ENCODE results near the gene CTAGE9. TPM values are rescaled to one million over a fixed set of nuclear protein-coding genes. Genes with fewer than 3 reads are reported as not detected.

The CTAGE9 gene
- total RNA-seq, 3 donors from 2014 or later = 0.16 TPM; not detected in 2

DNA sequence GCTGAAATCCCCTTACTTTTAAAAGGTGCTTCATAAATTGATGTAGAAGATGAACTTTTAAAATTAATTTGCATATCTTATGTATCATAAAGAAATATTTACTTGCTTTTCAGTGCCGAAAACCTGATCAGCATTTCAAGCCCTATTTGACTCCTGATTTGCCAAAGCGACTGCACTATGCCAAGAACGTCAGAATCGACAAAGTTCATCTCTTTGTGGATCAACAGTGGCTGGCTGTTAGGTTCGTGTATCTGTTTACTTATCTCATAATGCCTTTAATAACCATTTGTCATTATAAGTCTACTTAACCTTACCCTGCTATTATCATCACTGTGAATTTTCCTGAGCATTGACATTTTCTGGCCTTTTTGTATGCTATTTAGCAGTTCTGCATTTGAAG is 17.4 kb downstream of the CTAGE9 start:
- H3K27ac ChIP-seq = no peak overlapping the region
- intact Hi-C loops (cut with DNase I; ENCODE audit: low total_unique reads) = no loop called here
- no peaks in the 10 kb centered on the region for H3K36me3 ChIP-seq
- no peaks in the 10 kb centered on the region for H3K9me3 ChIP-seq
- no peak for TF ChIP-seq POLR2A (IDR thresholded peaks at IDR 0.05)
- TF ChIP-seq, protein P1, sequence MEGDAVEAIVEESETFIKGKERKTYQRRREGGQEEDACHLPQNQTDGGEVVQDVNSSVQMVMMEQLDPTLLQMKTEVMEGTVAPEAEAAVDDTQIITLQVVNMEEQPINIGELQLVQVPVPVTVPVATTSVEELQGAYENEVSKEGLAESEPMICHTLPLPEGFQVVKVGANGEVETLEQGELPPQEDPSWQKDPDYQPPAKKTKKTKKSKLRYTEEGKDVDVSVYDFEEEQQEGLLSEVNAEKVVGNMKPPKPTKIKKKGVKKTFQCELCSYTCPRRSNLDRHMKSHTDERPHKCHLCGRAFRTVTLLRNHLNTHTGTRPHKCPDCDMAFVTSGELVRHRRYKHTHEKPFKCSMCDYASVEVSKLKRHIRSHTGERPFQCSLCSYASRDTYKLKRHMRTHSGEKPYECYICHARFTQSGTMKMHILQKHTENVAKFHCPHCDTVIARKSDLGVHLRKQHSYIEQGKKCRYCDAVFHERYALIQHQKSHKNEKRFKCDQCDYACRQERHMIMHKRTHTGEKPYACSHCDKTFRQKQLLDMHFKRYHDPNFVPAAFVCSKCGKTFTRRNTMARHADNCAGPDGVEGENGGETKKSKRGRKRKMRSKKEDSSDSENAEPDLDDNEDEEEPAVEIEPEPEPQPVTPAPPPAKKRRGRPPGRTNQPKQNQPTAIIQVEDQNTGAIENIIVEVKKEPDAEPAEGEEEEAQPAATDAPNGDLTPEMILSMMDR (IDR thresholded peaks at IDR 0.05) = no peak
- TF ChIP-seq POLR2AphosphoS5 (IDR thresholded peaks at IDR 0.05) = no peak
- no peak for DNase-seq (ENCODE audit: low spot score in 2 of 2)
- no peaks in the 10 kb centered on the region for H3K27me3 ChIP-seq
- no peaks in the 10 kb centered on the region for H3K4me1 ChIP-seq
- H3K4me3 ChIP-seq = no peak overlapping the region

DNA sequence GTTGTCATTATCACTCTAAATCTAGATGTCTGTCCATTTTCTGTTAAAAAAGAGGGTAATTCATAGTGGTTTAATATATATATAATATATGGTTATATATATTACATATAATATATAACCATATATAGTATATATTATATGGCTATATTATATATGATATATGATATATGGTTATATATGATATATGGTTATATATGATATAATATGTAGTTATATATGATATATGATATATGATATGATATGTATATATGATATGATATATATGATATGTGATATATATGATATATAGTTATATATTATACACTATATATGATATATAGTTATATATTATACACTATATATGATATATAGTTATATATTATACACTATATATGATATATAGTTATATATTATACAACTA is 18.2 kb downstream of the CTAGE9 start:
- Histone ChIP-seq H3K36me3 (no peaks in the 10 kb centered on the region), H3K4me3 (no peak overlapping the region), H3K27ac (no peak overlapping the region), H3K27me3 (no peaks in the 10 kb centered on the region), H3K4me1 (no peaks in the 10 kb centered on the region), H3K9me3 (no peaks in the 10 kb centered on the region)
- no peak for TF ChIP-seq POLR2A (IDR thresholded peaks at IDR 0.05)
- no peak for TF ChIP-seq POLR2AphosphoS5 (IDR thresholded peaks at IDR 0.05)
- TF ChIP-seq, protein P1 (IDR thresholded peaks at IDR 0.05) = no peak
- intact Hi-C loops (cut with DNase I; ENCODE audit: low total_unique reads) = no loop called here
- DNase-seq (ENCODE audit: low spot score in 2 of 2) = no peak

DNA sequence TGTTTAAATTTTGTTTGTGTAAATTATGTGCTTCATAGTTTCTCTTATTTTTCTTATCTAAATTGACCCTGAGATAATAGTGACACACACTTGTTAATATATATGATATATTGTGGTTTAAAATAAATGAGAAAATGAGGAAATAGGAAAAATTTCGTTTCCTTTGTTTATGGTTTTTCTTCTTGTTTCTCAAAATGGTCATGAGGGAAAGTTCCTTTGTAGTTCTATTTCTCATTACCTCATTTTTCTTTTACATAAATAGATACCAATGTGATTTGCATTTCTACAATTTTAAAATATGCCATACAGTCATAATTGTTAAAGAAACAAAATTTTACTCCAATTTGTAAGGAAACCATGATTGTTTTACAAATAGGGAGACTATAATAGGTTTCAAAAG is 18.8 kb downstream of the CTAGE9 start:
- TF ChIP-seq, protein P1 (IDR thresholded peaks at IDR 0.05) = no peak
- no peak for TF ChIP-seq POLR2AphosphoS5 (IDR thresholded peaks at IDR 0.05)
- TF ChIP-seq POLR2A (IDR thresholded peaks at IDR 0.05) = no peak
- H3K4me1 ChIP-seq = no peaks in the 10 kb centered on the region
- no peaks in the 10 kb centered on the region for H3K9me3 ChIP-seq
- intact Hi-C loops (cut with DNase I; ENCODE audit: low total_unique reads) = no loop called here
- no peak for DNase-seq (ENCODE audit: low spot score in 2 of 2)
- H3K36me3 ChIP-seq = no peaks in the 10 kb centered on the region
- no peak overlapping the region for H3K4me3 ChIP-seq
- no peaks in the 10 kb centered on the region for H3K27me3 ChIP-seq
- H3K27ac ChIP-seq = no peak overlapping the region

DNA sequence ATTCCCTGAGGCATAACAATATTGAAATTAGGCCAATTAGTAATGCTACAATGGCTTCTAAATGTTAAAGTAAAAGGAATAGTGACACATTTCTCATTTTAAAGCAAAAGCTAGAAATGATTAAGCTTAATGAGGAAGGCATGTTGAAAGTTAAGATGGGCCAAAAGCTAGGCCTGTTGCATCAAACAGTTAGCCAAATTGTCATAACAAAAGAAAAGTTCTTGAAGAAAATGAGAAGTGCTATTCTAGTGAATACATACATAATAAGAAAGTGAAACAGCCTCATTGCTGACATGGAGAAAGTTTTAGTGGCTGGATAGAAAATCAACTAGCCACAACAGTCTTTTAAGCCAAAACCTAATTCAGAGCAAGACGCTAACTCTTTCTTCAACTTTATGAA is 22.5 kb downstream of the CTAGE9 start:
- Histone ChIP-seq H3K27me3 (no peaks in the 10 kb centered on the region), H3K4me3 (no peak overlapping the region), H3K9me3 (no peaks in the 10 kb centered on the region), H3K36me3 (no peaks in the 10 kb centered on the region), H3K27ac (no peak overlapping the region), H3K4me1 (no peaks in the 10 kb centered on the region)
- intact Hi-C loops (cut with DNase I; ENCODE audit: low total_unique reads) = no loop called here
- no peak for DNase-seq (ENCODE audit: low spot score in 2 of 2)
- TF ChIP-seq, protein P1 (IDR thresholded peaks at IDR 0.05) = no peak
- TF ChIP-seq POLR2A (IDR thresholded peaks at IDR 0.05) (no peak), POLR2AphosphoS5 (IDR thresholded peaks at IDR 0.05) (no peak)

DNA sequence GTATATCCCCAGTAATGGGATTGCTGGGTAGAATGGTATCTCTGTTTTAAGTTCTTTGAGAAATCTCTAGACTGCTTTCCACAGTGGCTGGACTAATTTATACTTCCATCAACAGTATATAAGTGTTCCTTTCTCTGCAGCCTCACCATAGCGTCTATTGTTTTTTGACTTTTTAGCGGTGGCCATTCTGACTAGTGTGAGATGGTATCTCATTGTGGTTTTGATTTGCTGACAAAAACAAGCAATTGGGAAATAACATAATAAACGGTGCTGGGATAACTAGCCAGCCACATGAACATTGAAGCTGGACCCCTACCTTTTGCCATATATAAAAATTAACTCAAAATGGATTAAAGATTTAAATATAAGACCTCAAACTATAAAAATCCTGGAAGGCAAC is 23.8 kb downstream of the CTAGE9 start:
- no peak overlapping the region for H3K27ac ChIP-seq
- intact Hi-C loops (cut with DNase I; ENCODE audit: low total_unique reads) = no loop called here

More for the DNA sequence above, 23.8 kb downstream of the CTAGE9 start:
- DNase-seq (ENCODE audit: low spot score in 2 of 2) = no peak
- H3K36me3 ChIP-seq = no peaks in the 10 kb centered on the region
- H3K4me3 ChIP-seq = no peak overlapping the region
- no peaks in the 10 kb centered on the region for H3K9me3 ChIP-seq
- no peaks in the 10 kb centered on the region for H3K27me3 ChIP-seq
- H3K4me1 ChIP-seq = no peaks in the 10 kb centered on the region
- TF ChIP-seq POLR2A (IDR thresholded peaks at IDR 0.05) (no peak), POLR2AphosphoS5 (IDR thresholded peaks at IDR 0.05) (no peak)
- TF ChIP-seq, protein P1 (IDR thresholded peaks at IDR 0.05) = no peak
